Stimulated activated CD8-positive, alpha-beta memory T cell treated with anti-CD3 and anti-CD28 coated beads, Interleukin-12 subunit alpha, Interleukin-12 subunit beta, amount 100 ng/mL, for 24 hours (primary cell): Measurements from ENCODE around the gene WDFY2.

ENCODE experiments used
- DNase-seq: peaks from one replicate; pipeline ENCODE4 v3.0.0-alpha.2; 2020; ENCODE audit errors: extremely low read depth

Gene WDFY2

DNA sequence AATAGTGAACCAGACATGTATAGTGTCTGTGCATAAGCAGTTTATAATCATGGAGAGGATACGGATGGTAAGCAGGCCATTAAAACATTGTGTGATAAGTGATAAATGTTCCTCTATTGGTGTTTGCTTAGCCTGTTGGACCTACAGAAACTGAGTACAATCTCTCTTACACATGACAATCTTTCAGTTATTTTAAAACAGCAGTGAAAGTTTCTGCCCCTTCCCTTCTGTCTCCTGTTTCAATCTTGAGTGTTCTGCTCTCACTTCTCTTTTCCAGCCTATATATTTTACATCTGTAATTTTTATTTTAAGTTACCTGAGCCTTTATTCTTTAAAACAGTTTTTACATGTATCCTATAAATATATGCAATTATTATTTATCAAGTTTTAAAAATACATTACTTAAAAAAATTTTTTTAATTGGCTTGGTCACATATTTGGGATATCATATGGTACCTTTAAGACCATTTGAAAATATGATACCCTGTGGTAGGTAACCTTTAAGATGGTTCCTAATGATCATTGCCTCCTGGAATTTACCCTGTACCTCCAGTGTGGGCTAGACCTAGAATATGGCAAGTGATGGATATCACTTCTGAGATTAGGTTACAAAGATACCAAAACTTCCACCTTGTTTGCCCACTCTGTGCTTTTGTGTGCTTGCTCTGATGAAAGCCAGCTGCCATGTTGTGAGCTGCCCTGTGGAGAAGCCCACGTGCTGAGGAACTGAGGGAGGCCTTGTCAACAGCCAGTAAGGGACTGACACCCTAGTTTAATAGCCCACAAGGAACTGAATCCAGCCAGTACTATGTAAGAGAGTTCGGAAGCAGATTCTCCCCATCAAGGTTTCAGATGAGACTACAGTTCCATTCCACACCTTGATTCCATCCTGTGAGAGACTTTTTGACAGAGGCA lies 120.4 kb downstream of the WDFY2 start:
- no peak for DNase-seq

DNA sequence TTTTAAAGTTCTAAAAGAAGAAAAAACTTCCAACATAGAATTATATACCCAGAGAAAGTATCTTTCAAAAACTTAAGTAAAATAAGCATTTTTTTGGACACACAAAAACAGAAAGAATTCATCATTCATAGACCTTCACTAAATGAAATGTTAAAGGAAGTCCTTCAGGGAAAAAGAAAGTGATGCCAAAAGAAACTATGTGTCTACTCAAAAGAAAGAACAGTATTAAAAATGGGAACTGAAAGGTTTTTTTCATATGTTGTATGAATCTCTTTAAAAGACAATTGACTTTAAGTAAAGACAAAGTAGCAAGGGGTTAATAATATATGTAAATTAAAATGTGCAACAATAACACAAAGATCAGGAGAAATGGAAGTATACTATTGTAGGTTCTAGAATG lies 123.2 kb downstream of the WDFY2 start:
- no peak for DNase-seq

DNA sequence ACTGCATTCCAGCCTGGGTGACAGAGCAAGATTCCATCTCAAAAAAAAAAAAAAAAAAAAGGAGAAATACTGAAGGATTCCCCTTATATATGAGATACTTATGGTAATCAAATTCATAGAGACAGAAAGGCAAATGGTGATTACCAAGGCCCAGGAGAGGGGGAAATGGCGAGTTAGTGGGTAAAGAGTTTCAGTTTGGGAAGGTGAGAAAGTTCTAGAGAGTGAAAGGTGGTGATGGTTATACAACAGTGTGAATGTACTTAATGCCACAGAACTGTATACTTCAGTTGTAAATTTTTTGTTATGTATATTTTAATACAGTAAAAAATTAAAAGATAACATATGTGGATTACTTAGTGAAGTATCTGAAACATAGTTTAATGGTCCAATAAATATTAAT lies 129.5 kb downstream of the WDFY2 start:
- DNase-seq, result no peak

DNA sequence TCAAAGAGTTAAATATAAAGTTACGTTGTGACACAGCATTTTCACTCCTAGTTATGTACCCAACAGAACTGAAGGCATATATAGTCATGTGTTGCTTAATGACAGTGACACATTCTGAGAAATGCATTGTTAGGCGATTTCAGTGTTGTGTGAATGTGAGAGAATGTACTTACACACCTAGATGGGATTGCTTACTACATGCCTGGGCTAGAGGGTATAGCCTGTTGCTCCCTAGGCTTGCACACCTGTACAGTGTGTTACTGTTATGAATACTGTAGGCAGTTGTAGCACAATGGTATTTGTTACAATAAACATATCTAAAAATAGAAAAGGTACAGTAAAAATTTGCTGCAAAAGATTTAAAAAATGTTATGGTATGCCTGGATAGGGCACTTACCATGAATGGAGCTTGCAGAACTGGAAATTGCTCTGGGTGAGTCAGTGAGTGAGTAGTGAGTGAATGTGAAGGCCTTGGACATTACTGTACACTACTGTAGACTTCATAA lies 130.5 kb downstream of the WDFY2 start:
- no peak for DNase-seq

DNA sequence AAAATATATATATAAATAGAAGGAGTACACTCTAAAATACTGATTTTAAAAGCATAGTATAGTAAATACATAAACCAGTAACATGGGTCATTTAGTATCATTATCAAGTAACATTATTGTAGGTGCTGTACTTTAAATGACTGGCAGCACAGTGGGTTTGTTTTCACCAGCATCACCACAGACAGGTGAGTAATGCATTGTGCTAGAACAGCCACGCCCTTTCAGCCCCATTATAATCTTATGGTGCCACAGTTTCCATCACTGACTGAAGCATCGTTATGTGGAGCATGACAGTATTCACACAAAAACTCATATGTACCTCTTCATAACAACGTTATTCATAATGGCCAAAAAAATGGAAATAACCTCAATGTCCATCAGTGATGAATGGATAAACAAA lies 131.4 kb downstream of the WDFY2 start:
- DNase-seq, result no peak

DNA sequence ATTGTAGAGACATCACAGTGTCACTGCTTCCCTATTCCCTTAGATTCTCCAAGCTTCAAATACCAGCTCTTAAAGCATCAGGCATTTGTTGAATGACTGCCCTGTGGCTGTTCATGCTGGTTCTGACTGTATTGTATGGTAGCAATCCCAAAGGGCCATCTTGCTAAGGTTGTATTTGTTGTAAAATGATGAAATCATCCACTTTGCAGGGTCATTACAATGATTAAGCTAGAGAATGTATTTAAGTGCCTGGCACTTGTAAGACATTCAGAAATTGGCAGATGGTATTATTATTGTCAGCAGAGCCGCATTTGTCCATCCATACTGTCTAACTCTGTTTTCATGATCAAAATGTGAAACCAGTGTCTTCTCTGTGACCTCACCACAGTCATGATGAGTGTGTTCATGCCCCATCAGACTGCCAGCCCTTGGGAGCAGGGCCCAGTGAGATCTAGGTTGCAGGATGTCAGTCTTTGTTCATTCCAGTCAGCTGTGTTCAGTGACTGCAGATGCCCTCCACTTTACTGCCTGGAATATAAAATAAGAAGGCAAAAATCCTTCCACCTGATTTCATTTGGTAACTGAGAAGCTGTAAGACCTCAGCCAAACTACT lies 133.6 kb downstream of the WDFY2 start:
- DNase-seq, result no peak

DNA sequence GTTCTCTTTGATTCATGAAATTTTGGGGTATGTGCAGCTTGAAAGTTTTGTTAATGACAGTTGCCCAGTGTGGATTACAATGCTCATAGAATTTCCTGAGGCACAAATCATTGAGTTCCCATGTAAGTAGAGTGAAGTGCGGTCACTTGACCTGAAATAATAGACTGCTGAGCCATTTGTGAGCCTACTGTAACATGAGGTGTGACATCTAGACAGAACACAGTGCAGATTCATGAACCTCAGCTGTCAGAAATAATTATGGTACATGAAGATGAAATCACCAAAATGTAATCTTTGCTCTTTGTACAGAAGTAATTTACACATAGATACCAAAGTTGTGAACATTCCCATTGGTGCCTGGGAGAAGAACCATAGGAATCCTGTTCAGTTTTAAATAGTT lies 135.1 kb downstream of the WDFY2 start:
- DNase-seq, result no peak

DNA sequence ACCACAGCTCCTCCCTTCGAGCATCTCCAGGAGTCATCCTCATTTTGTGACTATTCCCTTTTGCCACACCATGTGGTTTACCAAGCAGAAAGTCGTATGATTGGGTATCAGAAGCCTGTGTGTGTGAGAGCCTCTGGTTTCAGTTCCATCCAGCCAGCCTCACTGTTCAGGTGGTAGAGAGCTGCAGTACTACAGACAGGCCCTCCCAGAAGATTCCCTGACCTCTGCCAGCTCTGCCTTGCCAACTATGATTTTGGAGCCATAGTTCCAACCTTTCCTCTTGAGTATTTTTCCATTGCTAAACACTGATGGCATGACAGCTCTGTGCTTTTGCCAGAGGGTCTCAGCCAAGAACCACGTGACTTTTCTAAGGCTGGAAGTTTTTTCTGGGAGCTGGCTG lies 137.2 kb downstream of the WDFY2 start:
- no peak for DNase-seq

DNA sequence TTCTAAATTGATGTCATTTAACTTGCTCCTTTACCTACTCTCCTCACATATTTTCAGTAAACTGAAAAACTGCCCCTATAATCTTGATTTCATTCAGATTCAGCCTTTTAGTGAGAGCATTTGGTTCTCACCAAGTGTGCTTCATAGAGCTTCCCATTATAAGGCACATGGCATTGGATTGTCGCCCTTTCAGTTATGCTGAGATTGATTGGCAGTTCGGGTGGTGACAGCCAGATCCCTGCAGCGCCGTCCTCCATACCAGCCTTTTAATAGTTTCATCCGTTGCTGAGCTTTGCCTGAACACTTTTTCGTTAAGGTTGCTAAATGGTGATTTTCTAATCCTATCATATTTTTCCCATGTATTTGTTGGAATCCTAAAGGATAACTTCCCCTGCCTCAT lies 139.3 kb downstream of the WDFY2 start:
- DNase-seq, result no peak

DNA sequence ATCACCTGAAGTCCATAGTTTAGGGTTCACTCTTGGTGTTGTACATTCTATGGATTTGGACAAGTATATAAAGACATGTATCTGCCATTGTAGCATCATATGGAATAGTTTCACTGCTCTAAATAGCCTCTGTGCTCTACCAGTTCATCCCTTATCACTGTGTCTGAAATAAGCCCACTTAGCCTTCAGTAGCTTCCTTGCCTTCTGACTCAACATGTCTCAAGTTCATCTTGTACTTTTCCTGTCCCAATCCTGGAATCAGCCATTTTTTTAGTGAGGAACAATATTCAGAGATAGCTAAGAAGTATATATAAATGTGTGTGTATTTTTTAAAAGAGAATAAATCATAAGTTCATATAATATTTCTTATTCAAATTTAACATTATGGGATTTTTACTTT lies 140.5 kb downstream of the WDFY2 start:
- DNase-seq, result no peak

DNA sequence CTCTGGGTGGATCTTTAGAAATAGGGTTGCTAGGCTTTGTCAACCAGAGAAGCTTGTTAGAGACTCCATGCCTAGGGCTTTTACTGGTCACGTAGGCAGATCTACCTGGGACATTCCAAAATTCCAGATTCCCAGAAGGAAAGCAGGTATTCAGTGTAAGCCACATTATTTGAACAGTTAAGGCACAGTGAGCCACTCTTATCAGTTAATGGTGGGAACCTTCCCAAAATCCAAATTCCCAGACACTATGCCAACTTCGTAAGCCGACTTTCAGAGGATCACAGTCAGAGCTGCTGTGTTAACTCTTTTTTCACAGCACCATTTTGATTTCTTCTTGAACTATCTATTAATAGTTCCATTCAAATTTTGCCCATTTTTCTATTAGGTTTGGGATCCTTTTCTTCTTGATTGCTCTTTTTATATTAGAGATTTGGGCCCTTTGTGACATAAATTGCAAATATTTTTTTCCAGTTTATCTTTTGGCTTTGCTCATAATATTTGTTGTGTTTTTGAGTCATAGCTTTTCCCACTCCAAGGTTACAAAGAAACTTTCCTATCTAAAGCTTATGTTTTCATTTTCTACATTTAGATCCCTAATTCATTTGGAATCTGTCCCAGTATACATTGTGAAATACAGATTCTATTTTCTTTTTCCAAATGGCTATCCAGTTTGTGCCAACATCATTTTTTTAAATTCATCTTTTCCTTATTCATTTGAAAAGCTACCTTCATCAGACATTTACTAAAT lies 142.4 kb downstream of the WDFY2 start:
- DNase-seq, result no peak

DNA sequence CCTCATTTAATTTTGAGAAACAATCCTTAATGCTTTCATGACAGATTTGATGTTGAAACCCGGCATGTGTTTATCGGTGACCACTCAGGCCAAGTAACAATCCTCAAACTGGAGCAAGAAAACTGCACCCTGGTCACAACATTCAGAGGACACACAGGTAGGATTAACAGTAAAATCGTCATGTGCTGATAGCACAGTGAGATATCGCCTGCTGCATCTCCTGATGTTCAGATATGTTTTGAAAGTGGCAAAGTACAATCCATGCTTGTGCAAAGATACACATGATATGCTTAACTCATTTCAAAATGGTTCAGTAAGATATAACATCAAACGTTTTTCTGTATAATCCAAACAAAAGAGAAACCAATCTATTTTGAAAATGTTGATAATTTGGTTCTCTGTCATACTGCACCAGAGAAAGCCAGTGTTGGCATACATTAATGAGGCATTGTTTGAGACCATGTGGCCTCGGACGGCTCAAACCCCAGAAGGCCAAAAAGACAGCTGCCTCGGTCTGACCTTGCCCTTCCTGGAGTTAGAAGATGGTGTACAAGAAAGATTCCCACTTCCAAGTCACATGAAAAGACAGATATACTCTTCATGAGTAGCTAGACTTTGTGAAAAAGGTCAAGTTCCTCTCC lies 143.5 kb downstream of the WDFY2 start:
- DNase-seq, result no peak

DNA sequence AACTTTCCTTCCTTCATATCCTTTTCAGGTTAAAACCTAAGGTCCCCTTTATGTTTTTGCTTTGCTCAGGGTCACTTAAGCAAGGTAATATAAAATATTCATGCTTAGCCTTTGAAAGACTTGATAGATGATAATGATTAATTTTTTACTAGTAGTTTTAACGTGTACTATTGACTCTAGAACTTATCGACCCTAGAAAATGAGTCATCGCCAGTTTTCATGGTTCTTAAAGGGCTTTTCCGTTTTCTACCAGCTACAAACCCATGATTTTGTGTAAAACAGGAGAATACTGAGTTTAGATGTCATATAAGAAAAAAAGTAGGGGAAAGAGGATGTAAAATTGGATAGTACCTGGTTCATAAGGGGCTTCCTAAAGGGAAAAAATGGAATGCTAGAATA lies 144.0 kb downstream of the WDFY2 start:
- DNase-seq, result no peak

DNA sequence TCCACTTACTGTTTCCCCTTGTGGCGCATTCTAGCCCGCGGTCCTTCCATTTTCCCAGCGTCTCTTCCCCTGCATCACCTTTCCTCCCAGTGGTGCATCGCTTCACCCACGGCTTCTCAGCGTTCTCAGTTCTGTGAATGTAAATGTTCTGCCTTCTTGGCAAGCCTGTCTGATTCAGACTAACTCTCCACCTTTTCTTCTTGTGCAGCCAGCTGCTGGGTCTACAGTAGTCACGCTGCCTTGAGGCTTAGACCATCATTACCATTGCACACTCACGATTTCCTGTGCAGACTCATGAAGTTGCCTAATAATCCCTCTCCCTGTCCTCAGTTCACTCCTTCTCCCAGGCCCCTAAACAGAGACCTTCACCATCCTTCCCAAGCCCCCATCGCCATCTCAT lies 144.7 kb downstream of the WDFY2 start:
- DNase-seq, result no peak

DNA sequence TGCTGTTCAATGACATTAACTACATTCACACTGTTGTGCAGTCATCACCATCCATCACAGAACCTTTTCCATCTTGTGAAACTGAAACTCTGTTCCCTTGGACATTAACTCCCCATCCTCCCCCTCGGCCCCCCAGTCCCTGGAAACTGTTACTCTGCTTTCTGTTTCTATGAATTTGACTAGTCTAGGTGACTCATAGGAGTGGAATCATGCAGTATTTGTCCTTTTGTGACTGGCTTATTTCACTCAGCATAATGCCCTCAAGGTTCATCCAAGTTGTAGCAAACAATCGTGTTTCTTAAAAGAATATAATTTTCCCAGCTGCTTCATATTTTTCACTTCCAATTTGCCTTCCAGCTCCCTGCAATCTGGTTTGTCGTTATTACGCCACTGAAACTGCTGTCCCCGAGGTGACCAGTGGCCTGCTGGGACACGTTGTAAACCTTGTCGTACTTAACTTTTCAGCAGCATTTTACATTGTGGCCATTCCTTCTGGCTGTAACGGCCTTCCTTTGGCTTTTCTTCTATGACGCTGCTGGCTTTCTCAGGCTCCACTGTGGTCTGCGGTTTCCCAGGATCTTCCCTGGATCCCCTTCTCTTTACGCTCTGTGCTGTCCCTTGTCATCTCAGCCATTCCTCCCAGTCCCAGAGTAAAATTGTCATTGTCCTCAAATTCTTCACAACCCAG lies 145.7 kb downstream of the WDFY2 start:
- DNase-seq, result peak; percentile 7

DNA sequence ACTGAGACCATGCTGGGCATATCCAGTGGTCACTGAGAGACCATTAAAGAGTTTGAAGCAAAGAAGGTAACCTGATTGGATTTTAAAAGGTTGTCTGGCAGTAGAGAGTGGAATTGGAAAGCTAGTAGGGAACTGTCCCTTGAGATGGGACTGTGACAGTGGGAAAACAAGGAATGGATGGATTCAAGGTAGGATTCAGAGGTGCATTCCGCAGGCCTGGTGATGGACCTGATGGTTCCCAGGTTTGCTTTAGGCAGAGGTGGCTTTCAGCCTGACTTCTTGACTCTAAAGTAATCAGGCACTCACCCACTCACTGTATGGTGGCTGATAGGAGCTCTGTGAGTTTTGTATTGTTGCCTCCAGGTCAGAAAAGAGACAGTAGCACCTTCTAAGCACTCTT lies 146.7 kb downstream of the WDFY2 start:
- DNase-seq, result no peak

DNA sequence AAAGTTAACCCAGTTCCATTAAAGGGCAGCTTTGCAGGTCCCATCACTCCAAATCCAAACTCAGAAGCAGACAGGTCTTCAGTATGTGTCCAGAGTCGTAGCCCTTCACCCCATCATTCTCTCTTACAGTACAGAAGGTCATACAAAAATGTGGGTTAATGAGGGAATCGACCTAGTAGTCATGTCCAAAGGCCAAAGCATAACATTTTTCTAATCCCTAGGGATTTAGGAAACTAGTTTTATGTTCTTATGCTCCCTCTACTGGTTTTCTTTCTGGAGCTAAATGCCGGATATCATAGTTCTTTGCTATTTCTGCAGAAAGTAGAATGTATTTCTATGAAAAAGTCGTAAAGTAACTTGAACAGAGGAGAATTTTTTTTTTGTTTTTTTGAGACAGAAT lies 147.5 kb downstream of the WDFY2 start:
- DNase-seq, result no peak

DNA sequence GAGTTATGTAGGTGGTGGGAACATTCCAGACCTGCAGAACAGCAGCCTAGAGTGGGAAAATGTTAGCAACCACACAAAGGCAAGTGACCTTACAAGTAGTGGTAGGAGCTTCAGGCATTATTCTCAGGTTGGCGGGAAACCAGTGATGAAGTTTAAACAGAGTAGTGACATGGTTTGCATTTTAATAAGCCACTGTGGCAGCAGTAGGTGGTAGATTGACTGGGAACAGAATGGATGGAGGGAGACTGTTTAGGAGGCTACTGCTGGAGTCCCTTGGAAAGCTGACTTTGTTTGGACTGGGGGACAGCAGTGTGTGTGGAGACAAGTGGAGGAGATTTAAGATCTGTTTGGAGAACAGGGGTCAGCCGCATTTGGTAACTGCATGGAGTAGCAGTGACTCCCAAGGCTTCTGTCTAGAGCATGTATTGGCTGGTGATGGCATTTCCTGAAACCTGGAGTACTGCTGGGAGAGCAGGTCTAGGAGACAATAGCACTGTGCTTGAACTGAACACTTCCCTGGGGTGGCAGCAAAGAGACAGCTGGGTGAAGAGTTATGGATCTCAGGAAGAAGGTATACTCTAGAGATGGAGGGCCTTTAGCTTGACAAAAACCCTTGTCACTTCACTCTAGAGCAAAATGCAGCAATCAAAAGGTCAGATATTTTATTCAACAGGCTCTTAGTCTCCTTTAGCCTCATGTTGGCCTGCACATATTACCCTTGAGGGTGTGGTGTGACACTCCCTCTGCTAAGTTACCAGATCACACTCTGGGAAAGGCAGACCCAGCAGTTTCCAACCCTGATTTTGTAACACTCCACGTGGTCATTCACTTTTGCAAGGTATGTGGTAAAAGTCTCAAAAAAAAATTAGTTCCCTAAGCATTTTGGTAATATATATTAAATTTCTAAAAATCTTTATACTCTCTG lies 149.4 kb downstream of the WDFY2 start:
- no peak for DNase-seq

DNA sequence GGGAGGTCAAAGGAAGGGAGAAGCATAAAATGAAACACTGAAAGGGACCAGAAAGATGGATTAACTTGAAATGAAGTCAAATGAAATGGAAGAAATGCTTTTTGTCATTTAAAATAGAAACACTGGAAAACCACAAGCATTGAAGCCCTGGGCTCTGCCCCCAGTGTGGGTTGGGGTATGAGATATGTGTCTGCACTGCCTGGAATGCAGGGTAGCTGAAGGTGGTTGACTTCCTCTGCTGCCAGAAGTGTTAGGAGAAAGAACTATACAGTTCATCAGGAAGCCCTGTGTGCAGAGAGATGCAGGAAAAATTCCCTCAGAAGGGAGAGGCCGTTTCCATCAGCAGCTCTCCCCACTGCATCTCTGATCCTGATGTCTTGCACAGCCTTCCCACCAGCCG lies 150.5 kb downstream of the WDFY2 start:
- DNase-seq, result no peak

DNA sequence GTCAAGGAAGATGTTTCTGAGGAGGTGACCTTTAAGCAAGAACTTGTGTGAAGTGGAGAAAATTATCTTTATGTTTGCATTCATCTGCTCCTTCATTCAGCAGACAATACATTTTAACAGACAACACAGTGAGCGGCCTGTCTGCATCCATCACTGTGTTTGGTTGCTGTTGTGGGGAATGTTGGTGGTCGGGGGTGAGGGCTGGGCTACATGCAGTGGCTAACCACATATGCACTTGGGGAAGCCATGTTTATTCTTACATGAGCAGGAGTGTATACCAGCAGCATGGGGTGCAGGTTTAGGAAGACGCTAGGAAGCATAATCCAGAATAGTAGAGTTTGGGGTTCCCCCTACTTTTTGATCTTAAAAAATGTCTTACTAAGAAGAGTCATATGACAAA lies 153.3 kb downstream of the WDFY2 start:
- no peak for DNase-seq
